Measurements from ENCODE around the gene SPOCK2.

GRCh38 chr10:72121389-72121788, 33.0 kb upstream of the SPOCK2 start:
- no peak for TF ChIP-seq CTCF (IDR thresholded peaks at IDR 0.05 in 4 of 5, conservative IDR thresholded peaks at IDR 0.05 in 1 of 5)
- TF ChIP-seq POLR2A (IDR thresholded peaks at IDR 0.05), result no peak

Data from gastrocnemius medialis (tissue), 4 donors.